ENCODE results near the gene SLC35F3.

GRCh38 chr1:233916706-233917105 is 12.2 kb downstream of the SLC35F3 start:
- TF ChIP-seq, protein P1, sequence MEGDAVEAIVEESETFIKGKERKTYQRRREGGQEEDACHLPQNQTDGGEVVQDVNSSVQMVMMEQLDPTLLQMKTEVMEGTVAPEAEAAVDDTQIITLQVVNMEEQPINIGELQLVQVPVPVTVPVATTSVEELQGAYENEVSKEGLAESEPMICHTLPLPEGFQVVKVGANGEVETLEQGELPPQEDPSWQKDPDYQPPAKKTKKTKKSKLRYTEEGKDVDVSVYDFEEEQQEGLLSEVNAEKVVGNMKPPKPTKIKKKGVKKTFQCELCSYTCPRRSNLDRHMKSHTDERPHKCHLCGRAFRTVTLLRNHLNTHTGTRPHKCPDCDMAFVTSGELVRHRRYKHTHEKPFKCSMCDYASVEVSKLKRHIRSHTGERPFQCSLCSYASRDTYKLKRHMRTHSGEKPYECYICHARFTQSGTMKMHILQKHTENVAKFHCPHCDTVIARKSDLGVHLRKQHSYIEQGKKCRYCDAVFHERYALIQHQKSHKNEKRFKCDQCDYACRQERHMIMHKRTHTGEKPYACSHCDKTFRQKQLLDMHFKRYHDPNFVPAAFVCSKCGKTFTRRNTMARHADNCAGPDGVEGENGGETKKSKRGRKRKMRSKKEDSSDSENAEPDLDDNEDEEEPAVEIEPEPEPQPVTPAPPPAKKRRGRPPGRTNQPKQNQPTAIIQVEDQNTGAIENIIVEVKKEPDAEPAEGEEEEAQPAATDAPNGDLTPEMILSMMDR (IDR thresholded peaks at IDR 0.05): no peak
- TF ChIP-seq POLR2AphosphoS5 (IDR thresholded peaks at IDR 0.05): no peak
